Measurements from ENCODE around the gene SUPT3H. TPM values are rescaled to one million over a fixed set of nuclear protein-coding genes. Genes with fewer than 3 reads are reported as not detected.

SUPT3H gene
- total and polyA plus RNA-seq, 2 of the 8 experiments (the other 6 are each of a cell fraction or from before 2014, with no cell fraction given) = 18.8 to 23.0 TPM

DNA sequence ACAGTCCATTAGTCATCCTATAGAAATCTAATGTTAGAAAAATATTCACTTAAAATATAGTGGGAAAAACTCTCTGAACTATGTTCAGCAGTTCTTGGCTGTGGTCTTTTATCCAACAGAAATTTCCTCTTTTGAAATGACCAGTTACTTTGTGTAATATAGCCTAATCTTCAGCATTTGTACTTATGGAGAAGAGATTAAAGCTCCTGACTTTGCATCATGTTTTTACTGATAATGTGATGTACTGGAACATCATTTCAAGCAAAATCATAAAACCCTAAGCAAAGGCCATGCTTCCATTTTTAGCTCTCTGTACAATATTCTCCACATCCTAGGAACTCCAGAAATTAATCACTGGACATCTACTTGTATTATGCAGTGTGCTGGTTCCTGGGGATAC lies 480.4 kb downstream of the SUPT3H start:
- H3K4me2 ChIP-seq (ENCODE audit: insufficient read depth in 1 of 2, low read depth in 2 of 2, low read length in 2 of 2) = no peak overlapping the region
- TF ChIP-seq RFX5 (IDR thresholded peaks at IDR 0.05; ENCODE audit: borderline replicate concordance, low read depth, low read length) (no peak), CHD1 (IDR thresholded peaks at IDR 0.05; ENCODE audit: low read depth, low read length) (no peak), POLR2A (IDR thresholded peaks at IDR 0.05; ENCODE audit: control extremely low read depth in 1 of 2, low read depth in 2 of 2, low read length in 2 of 2) (no peak), RAD21 (IDR thresholded peaks at IDR 0.05 in 1 of 2, conservative IDR thresholded peaks at IDR 0.05 in 1 of 2; ENCODE audit: low read depth in 2 of 2, low read length in 2 of 2) (no peak), ASH2L (IDR thresholded peaks at IDR 0.05; ENCODE audit: low read length) (no peak), GTF2F1 (IDR thresholded peaks at IDR 0.05; ENCODE audit: borderline replicate concordance, low read depth, low read length) (no peak), JUND (IDR thresholded peaks at IDR 0.05; ENCODE audit: low read length) (no peak), HDAC6 (IDR thresholded peaks at IDR 0.05; ENCODE audit: low read depth, low read length) (no peak), YY1 (IDR thresholded peaks at IDR 0.05; ENCODE audit: low read depth, low read length) (no peak), SIRT6 (IDR thresholded peaks at IDR 0.05; ENCODE audit: low read length) (no peak), SRF (IDR thresholded peaks at IDR 0.05; ENCODE audit: low read depth, low read length) (no peak), RBBP5 (IDR thresholded peaks at IDR 0.05; ENCODE audit: borderline replicate concordance, low read depth, low read length) (no peak)
- H3K23ac ChIP-seq (ENCODE audit: insufficient read length) = no peak overlapping the region
- no peaks in the 10 kb centered on the region for H3K79me2 ChIP-seq (ENCODE audit: control insufficient read depth in 1 of 2, insufficient read depth in 2 of 2, low read length in 2 of 2)
- H3K23me2 ChIP-seq (ENCODE audit: low read depth, low read length) = no peaks in the 10 kb centered on the region
- H3K27me3 ChIP-seq (replicated peaks in 1 of 4; ENCODE audit: control insufficient read depth in 3 of 4, extremely low read depth in 1 of 4, insufficient read depth in 3 of 4, low read length in 3 of 4) = no peaks in the 10 kb centered on the region
- no peak overlapping the region for H3K14ac ChIP-seq (ENCODE audit: insufficient read length)
- H2AFZ ChIP-seq (ENCODE audit: low read length) = no peak overlapping the region
- no peaks in the 10 kb centered on the region for H3K79me1 ChIP-seq (ENCODE audit: low read depth, low read length)
- no peak overlapping the region for H3K27ac ChIP-seq (ENCODE audit: low read depth, low read length)
- H4K8ac ChIP-seq (ENCODE audit: extremely low read depth, insufficient read depth, low read length) = no peak overlapping the region
- no peak for FAIRE-seq
- H4K91ac ChIP-seq (replicated peaks; ENCODE audit: insufficient read length, low read length) = no peak overlapping the region
- H2BK5ac ChIP-seq (ENCODE audit: low read depth, low read length) = no peak overlapping the region
- ChIA-PET POLR2A (ENCODE audit: partially characterized antibody) (no interaction called here), CTCF (ENCODE audit: partially characterized antibody) (no interaction called here)
- H2BK12ac ChIP-seq (ENCODE audit: low read depth, low read length) = no peak overlapping the region
- H4K20me1 ChIP-seq (replicated peaks in 1 of 2; ENCODE audit: control insufficient read depth in 1 of 2, insufficient read depth in 2 of 2, low read length in 2 of 2) = no peaks in the 10 kb centered on the region
- H3K4ac ChIP-seq (replicated peaks; ENCODE audit: insufficient read length, low read depth, low read length) = no peak overlapping the region
- no peak overlapping the region for H2BK120ac ChIP-seq (replicated peaks; ENCODE audit: low read depth, low read length)
- H2AK5ac ChIP-seq (ENCODE audit: low read depth, low read length) = no peak overlapping the region
- H3K36me3 ChIP-seq (ENCODE audit: control insufficient read depth in 2 of 4, insufficient read depth in 4 of 4, low read length in 3 of 4) = no peaks in the 10 kb centered on the region; a peak in 1 of 8 replicates
- no peak overlapping the region for H3K9ac ChIP-seq (replicated peaks in 1 of 4; ENCODE audit: extremely low read depth in 1 of 4, low read depth in 3 of 4, low read length in 3 of 4)
- no peak for DNase-seq (ENCODE audit: low read depth in 1 of 2, low spot score in 2 of 2)
- H3K18ac ChIP-seq (ENCODE audit: extremely low read depth, low read length) = no peak overlapping the region
- peaks cover 5 to 8% of the 10 kb centered on the region in 2 experiments; a peak in 2 of 4 replicates for H3K9me3 ChIP-seq (ENCODE audit: insufficient read depth in 2 of 2, low read depth in 1 of 2, low read length in 1 of 2)
- no peak overlapping the region for H2BK20ac ChIP-seq (ENCODE audit: low read length)
- no peak overlapping the region for H4K5ac ChIP-seq (ENCODE audit: insufficient read length, low read depth, low read length)
- H3K4me3 ChIP-seq (ENCODE audit: extremely low read depth in 1 of 4, insufficient read depth in 2 of 4, low read depth in 3 of 4, low read length in 4 of 4) = no peak overlapping the region
- no peak overlapping the region for H2BK15ac ChIP-seq (ENCODE audit: low read length)
- H3K56ac ChIP-seq (replicated peaks; ENCODE audit: insufficient read length, low read depth, low read length) = no peak overlapping the region
- peaks cover 0 to 3% (median 0%) of the 10 kb centered on the region in 4 experiments; a peak in 1 of 7 replicates for H3K4me1 ChIP-seq (replicated peaks in 1 of 4; ENCODE audit: control insufficient read depth in 3 of 4, insufficient read depth in 4 of 4, low read length in 3 of 4)
